WTC11 (cell line): ENCODE data around the gene MRPS9. TPM values are rescaled to one million over a fixed set of nuclear protein-coding genes. Genes with fewer than 3 reads are reported as not detected.

Source experiments
- ATAC-seq: fragments of 200-7000 bp; cut with Tn5 transposase; 2 replicates; pipeline ENCODE4 v1.10.0; 2021; ENCODE audit warnings: mild to moderate bottlenecking, moderate library complexity
- CTCF ChIA-PET: fragments of 300-600 bp; sonication (Branson Sonifier 250); formaldehyde crosslinking; loops from one replicate; lab custom pipeline; 2021; ENCODE audit warnings: antibody characterized with exemption; lab: Charles Lee
- POLR2A ChIA-PET: fragments of 350-600 bp; sonication (Branson Sonifier 250); formaldehyde crosslinking; loops from one replicate; lab custom pipeline; 2021; ENCODE audit warnings: antibody characterized with exemption; lab: Charles Lee
- DNase-seq: peaks from one replicate; pipeline ENCODE4 v3.0.0; 2021; ENCODE audit warnings: low spot score
- H3K27ac Mint-ChIP-seq: 2 replicates; pipeline ENCODE4 v1.8.0; 2021; ENCODE audit warnings: mixed read lengths
- H3K27me3 Mint-ChIP-seq: 2 replicates; pipeline ENCODE4 v1.8.0; 2021; ENCODE audit warnings: low read depth, mild to moderate bottlenecking, moderate library complexity, mixed read lengths
- H3K36me3 Mint-ChIP-seq: 2 replicates; pipeline ENCODE4 v1.8.0; 2021; ENCODE audit warnings: mixed read lengths
- H3K4me1 Mint-ChIP-seq: 2 replicates; pipeline ENCODE4 v1.8.0; 2022; ENCODE audit warnings: mixed read lengths
- H3K4me3 Mint-ChIP-seq: 2 replicates; pipeline ENCODE4 v1.8.0; 2021; ENCODE audit warnings: mild to moderate bottlenecking, moderate library complexity, mixed read lengths
- H3K9me3 Mint-ChIP-seq: 2 replicates; pipeline ENCODE4 v1.8.0; 2021; ENCODE audit warnings: mixed read lengths
- EMX1 ChIP-seq: fragments of 250-450 bp; sonication (Bioruptor Pico); IDR thresholded peaks from 2 replicates; pipeline ENCODE4 v1.8.0; 2021; ENCODE audit warnings: mild to moderate bottlenecking
- ESRRA ChIP-seq: sonication (generic); formaldehyde crosslinking; IDR thresholded peaks from 2 replicates; pipeline ENCODE4 v1.8.1; 2022; ENCODE audit warnings: mild to moderate bottlenecking, missing genetic modification reagents, borderline replicate concordance
- JUN ChIP-seq: sonication (generic); formaldehyde crosslinking; IDR thresholded peaks from 2 replicates; pipeline ENCODE4 v1.8.0; 2023; ENCODE audit warnings: mild to moderate bottlenecking, missing genetic modification reagents
- KAT7 ChIP-seq: sonication (generic); formaldehyde crosslinking; IDR thresholded peaks from 2 replicates; pipeline ENCODE4 v1.8.1; 2023; ENCODE audit warnings: missing genetic modification reagents, mild to moderate bottlenecking, borderline replicate concordance
- MXD4 ChIP-seq: fragments of 250-450 bp; sonication (Bioruptor Pico); IDR thresholded peaks from 2 replicates; pipeline ENCODE4 v1.8.0; 2021; ENCODE audit warnings: mild to moderate bottlenecking, moderate library complexity, borderline replicate concordance
- NR1H2 ChIP-seq: sonication (generic); formaldehyde crosslinking; IDR thresholded peaks from 2 replicates; pipeline ENCODE4 v1.9.0; 2021; ENCODE audit warnings: mild to moderate bottlenecking, moderate library complexity, missing genetic modification reagents
- NR3C1 ChIP-seq: sonication (generic); formaldehyde crosslinking; conservative IDR thresholded peaks from 2 replicates; pipeline ENCODE4 v1.8.1; 2023; ENCODE audit warnings: low read depth, mild to moderate bottlenecking, missing genetic modification reagents
- OVOL2 ChIP-seq: fragments of 250-450 bp; sonication (Bioruptor Pico); IDR thresholded peaks from 2 replicates; pipeline ENCODE4 v1.9.0; 2021; ENCODE audit warnings: mild to moderate bottlenecking, borderline replicate concordance
- RORB ChIP-seq: fragments of 250-450 bp; sonication (Bioruptor Pico); IDR thresholded peaks from 2 replicates; pipeline ENCODE4 v1.9.0; 2021; ENCODE audit warnings: mild to moderate bottlenecking
- TEAD1 ChIP-seq: sonication (generic); formaldehyde crosslinking; IDR thresholded peaks from 2 replicates; pipeline ENCODE4 v1.8.0; 2022; ENCODE audit warnings: mild to moderate bottlenecking, missing genetic modification reagents
- TEAD4 ChIP-seq: sonication (generic); formaldehyde crosslinking; IDR thresholded peaks from 2 replicates; pipeline ENCODE4 v1.8.0; 2022; ENCODE audit warnings: mild to moderate bottlenecking, missing genetic modification reagents
- ZMAT4 ChIP-seq: fragments of 250-450 bp; sonication (Bioruptor Pico); IDR thresholded peaks from 2 replicates; pipeline ENCODE4 v1.9.0; 2021; ENCODE audit warnings: mild to moderate bottlenecking
- ZNF317 ChIP-seq: sonication (generic); formaldehyde crosslinking; IDR thresholded peaks from 2 replicates; pipeline ENCODE4 v1.8.1; 2023; ENCODE audit warnings: low read depth, mild to moderate bottlenecking, moderate library complexity, missing genetic modification reagents, borderline replicate concordance
- ZNF396 ChIP-seq: fragments of 250-450 bp; sonication (Bioruptor Pico); IDR thresholded peaks from 2 replicates; pipeline ENCODE4 v1.8.0; 2021; ENCODE audit warnings: mild to moderate bottlenecking, moderate library complexity, borderline replicate concordance
- ZNF423 ChIP-seq: fragments of 250-450 bp; sonication (Bioruptor Pico); IDR thresholded peaks from 2 replicates; pipeline ENCODE4 v2.1.2; 2022; ENCODE audit warnings: mild to moderate bottlenecking, moderate library complexity
- ZNF532 ChIP-seq: fragments of 250-450 bp; sonication (Bioruptor Pico); IDR thresholded peaks from 2 replicates; pipeline ENCODE4 v1.9.0; 2021; ENCODE audit warnings: mild to moderate bottlenecking, borderline replicate concordance
- ZNF671 ChIP-seq: fragments of 250-450 bp; sonication (Bioruptor Pico); IDR thresholded peaks from 2 replicates; pipeline ENCODE4 v1.8.0; 2021; ENCODE audit warnings: mild to moderate bottlenecking
- total RNA-seq: library from RNA; stranded (reverse); gene quantifications from 3 replicates; pipeline ENCODE4 v1.2.3, GENCODE V29; 2021
- TF ChIP-seq, protein P1 (sequence below): sonication (generic); formaldehyde crosslinking; IDR thresholded peaks from 2 replicates; pipeline ENCODE4 v1.8.1; 2023; ENCODE audit warnings: mild to moderate bottlenecking, missing genetic modification reagents, moderate library complexity
- TF ChIP-seq, protein P2 (sequence below): fragments of 250-450 bp; sonication (Bioruptor Pico); conservative IDR thresholded peaks from 2 replicates; pipeline ENCODE4 v1.9.0; 2021; ENCODE audit warnings: mild to moderate bottlenecking
- TF ChIP-seq, protein P3 (sequence below): sonication (generic); formaldehyde crosslinking; IDR thresholded peaks from 2 replicates; pipeline ENCODE4 v1.8.1; 2023; ENCODE audit warnings: mild to moderate bottlenecking, missing genetic modification reagents
- TF ChIP-seq, protein P4 (sequence below): fragments of 250-450 bp; sonication (Bioruptor Pico); IDR thresholded peaks from 2 replicates; pipeline ENCODE4 v1.9.0; 2021; ENCODE audit warnings: moderate library complexity, mild to moderate bottlenecking, inconsistent platforms, borderline replicate concordance

The MRPS9 gene
- total RNA-seq, 1 experiment from 2014 or later, result 75.3 TPM

DNA sequence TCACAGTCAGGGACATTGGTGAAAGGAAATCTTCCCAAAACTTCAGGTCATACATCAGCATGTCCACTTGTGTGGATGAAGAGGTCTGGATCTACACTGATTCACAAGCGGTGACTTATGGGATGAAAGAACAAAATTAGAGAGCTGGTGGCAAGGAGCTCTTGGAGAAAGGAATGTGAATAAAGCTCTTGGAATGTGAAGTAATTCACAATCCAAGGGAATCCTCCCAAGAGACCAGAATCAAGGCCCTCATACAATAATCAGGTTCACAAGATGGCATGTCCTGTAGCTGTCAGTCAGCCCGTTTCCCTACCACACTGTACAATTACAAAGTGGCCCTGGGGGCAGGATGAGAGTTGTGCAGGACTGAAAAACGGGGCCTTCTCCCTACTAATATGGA, 96.2 kb downstream of the MRPS9 start:
- no peak overlapping the region for H3K27ac Mint-ChIP-seq
- TF ChIP-seq KAT7 (CRISPR knock-in tag) (no peak), NR3C1 (no peak), ZNF423 (CRISPR knock-in tag) (no peak), NR1H2 (CRISPR knock-in tag) (no peak), ZNF396 (CRISPR knock-in tag) (no peak), OVOL2 (no peak), RORB (no peak), EMX1 (CRISPR knock-in tag) (no peak), ZMAT4 (no peak), ESRRA (CRISPR knock-in tag) (no peak)
- TF ChIP-seq, protein P1, sequence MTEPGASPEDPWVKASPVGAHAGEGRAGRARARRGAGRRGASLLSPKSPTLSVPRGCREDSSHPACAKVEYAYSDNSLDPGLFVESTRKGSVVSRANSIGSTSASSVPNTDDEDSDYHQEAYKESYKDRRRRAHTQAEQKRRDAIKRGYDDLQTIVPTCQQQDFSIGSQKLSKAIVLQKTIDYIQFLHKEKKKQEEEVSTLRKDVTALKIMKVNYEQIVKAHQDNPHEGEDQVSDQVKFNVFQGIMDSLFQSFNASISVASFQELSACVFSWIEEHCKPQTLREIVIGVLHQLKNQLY (CRISPR knock-in tag), result no peak
- TF ChIP-seq, protein P2, sequence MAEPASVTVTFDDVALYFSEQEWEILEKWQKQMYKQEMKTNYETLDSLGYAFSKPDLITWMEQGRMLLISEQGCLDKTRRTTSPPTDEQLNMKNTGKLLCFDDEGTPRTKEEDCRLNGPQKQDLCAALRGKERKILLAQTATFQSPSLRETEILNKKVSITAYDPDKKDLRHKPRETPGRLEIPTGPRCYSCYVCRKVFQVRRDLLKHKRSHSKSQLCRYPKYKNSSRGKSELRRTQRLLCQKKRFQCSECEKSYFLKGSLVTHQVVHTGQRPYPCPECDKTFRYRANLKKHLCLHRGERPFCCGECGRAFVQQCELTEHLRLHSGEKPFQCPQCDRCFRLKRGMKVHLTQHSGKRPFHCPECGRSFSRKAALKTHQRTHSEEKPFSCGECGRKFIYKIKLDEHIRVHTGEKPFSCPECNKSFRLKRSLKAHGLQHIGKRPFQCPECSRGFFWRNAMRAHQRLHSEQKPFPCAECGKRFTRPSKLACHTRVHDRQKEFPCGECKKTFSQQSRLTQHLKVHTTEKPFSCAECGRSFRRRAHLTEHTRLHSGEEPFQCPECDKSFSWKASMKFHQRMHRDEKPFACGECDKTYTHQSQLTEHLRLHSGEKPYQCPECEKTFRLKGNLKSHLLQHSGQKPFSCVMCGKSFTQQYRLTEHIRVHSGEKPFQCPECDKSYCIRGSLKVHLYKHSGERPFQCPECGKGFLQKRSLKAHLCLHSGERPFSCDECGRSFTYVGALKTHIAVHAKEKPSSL, result no peak
- TF ChIP-seq, protein P3, sequence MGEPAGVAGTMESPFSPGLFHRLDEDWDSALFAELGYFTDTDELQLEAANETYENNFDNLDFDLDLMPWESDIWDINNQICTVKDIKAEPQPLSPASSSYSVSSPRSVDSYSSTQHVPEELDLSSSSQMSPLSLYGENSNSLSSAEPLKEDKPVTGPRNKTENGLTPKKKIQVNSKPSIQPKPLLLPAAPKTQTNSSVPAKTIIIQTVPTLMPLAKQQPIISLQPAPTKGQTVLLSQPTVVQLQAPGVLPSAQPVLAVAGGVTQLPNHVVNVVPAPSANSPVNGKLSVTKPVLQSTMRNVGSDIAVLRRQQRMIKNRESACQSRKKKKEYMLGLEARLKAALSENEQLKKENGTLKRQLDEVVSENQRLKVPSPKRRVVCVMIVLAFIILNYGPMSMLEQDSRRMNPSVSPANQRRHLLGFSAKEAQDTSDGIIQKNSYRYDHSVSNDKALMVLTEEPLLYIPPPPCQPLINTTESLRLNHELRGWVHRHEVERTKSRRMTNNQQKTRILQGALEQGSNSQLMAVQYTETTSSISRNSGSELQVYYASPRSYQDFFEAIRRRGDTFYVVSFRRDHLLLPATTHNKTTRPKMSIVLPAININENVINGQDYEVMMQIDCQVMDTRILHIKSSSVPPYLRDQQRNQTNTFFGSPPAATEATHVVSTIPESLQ, result no peak
- H3K36me3 Mint-ChIP-seq, result no peaks in the 10 kb centered on the region
- POLR2A ChIA-PET, result no interaction called here
- ATAC-seq (no peak), DNase-seq (no peak)
- no peak overlapping the region for H3K4me3 Mint-ChIP-seq
- CTCF ChIA-PET, result interaction anchor here (1.0 kb wide), 1 partner anchor 102 kb away, joined by 3 read pairs; no protein-coding TSS in a partner anchor
- H3K9me3 Mint-ChIP-seq, result no peaks in the 10 kb centered on the region
- H3K27me3 Mint-ChIP-seq, result peaks cover 3% of the 10 kb centered on the region; the same call in 1 of the 2 replicates
- H3K4me1 Mint-ChIP-seq, result peaks cover under 1% of the 10 kb centered on the region; the same call in 1 of the 2 replicates

DNA sequence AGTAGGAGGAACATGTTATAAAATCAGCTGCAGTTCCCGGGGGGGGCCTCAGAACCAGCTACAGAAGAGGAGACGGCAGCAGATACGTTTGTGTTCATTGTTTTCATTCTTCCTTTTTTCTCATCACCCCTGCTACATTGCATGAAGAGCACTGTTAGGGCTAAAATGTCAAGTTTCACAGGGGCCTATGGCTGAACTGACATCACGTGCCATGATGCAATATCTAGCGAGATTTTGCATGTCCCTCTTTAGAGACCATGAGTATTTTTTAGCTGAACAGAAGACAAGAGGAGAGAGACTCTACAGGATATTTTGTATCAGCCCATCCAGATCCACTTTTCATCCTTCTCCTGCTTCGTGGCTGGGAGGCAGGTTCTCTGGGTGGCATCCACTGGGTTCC, 97.6 kb downstream of the MRPS9 start:
- no peaks in the 10 kb centered on the region for H3K9me3 Mint-ChIP-seq
- H3K4me3 Mint-ChIP-seq, result no peak overlapping the region
- DNase-seq, result no peak
- H3K27me3 Mint-ChIP-seq, result peaks cover 3% of the 10 kb centered on the region; the same call in 1 of the 2 replicates
- TF ChIP-seq OVOL2, result no peak
- TF ChIP-seq ZNF671 (CRISPR knock-in tag), result no peak
- no peak for TF ChIP-seq ZNF317 (CRISPR knock-in tag)
- no peak for TF ChIP-seq TEAD1 (CRISPR knock-in tag)
- TF ChIP-seq MXD4 (CRISPR knock-in tag), result no peak
- TF ChIP-seq, protein P2, result no peak
- TF ChIP-seq, protein P4, sequence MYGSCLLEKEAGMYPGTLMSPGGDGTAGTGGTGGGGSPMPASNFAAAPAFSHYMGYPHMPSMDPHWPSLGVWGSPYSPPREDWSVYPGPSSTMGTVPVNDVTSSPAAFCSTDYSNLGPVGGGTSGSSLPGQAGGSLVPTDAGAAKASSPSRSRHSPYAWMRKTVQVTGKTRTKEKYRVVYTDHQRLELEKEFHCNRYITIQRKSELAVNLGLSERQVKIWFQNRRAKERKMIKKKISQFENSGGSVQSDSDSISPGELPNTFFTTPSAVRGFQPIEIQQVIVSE, result no peak
- TF ChIP-seq JUN (CRISPR knock-in tag), result no peak
- no peak for TF ChIP-seq ZNF532 (CRISPR knock-in tag)
- no peak for TF ChIP-seq TEAD4 (CRISPR knock-in tag)
- TF ChIP-seq, all 79 proteins: peak for 0
- Mint-ChIP-seq H3K4me1 (peaks cover 5% of the 10 kb centered on the region; the same call in 1 of the 2 replicates), H3K36me3 (no peaks in the 10 kb centered on the region), H3K27ac (no peak overlapping the region)
- ATAC-seq, result no peak
- CTCF ChIA-PET, result interaction anchor here (1.0 kb wide), 1 partner anchor 101 kb away, joined by 4 read pairs; no protein-coding TSS in a partner anchor
- POLR2A ChIA-PET, result no interaction called here
